ENCODE measurements around the gene BNIP1. TPM values are rescaled to one million over a fixed set of nuclear protein-coding genes. Genes with fewer than 3 reads are reported as not detected.

BNIP1 gene
- total RNA-seq, 1 donor from 2014 or later = 17.4 TPM

DNA sequence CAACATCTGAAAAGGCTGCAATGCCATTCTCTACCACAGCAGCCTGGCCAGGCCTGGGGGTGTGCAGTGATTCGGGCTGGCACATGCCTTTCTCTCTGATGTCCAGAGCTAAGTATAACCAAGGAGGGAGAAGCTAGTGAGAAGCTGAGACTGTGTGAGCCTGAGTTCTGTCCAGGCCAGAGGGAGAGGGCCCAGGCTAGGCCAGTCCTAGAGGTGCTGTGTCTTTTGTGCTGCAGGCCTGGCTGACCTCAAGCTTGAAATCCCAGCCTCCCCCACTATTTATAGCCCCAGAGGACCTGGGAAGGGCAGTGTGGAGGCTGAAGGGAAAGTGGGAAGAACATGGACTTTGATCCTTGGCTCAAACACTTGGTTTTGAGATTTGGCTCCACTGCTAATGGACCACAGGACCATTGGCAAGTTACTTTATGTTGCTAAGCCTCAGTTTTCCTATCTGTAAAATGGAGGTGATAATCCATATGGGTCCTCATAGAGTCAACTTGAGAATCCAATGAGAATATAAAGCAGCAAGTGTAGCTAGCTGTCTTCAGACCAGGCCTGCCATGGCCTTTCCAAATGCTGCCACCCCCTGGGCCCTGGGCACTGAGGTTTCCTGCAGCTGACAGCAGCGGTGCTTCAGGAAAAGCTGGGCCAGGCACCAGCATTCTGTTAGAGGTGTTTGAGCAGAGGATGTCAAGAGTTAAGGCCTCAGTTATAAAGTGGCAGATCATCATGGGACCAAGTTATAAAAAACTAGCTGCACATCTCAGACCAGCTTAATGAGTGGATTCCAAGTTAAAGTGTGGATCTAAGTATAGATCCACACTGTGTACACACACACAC, 21.1 kb downstream of the BNIP1 start:
- H3K36me3 ChIP-seq (ENCODE audit: control insufficient read depth, insufficient read depth, low read length) = peaks cover 5% of the 10 kb centered on the region
- no peak overlapping the region for H3K4me3 ChIP-seq (ENCODE audit: low read depth, low read length)
- DNase-seq (ENCODE audit: low read depth) = no peak
- no peak for FAIRE-seq
- TF ChIP-seq CTCF (IDR thresholded peaks at IDR 0.05; ENCODE audit: insufficient read depth, low read length, severe bottlenecking) = no peak
- no peaks in the 10 kb centered on the region for H3K27me3 ChIP-seq (ENCODE audit: control insufficient read depth, insufficient read depth, low read length)

GRCh38 chr5:173172166-173172565, 27.8 kb downstream of the BNIP1 start:
- no peak overlapping the region for H3K4me3 ChIP-seq (ENCODE audit: low read depth, low read length)
- FAIRE-seq = no peak
- DNase-seq (ENCODE audit: low read depth) = no peak

GRCh38 chr5:173175523-173175922, 31.2 kb downstream of the BNIP1 start:
- Histone ChIP-seq H3K4me3 (ENCODE audit: low read depth, low read length) (no peak overlapping the region), H3K27me3 (ENCODE audit: control insufficient read depth, insufficient read depth, low read length) (no peaks in the 10 kb centered on the region), H3K36me3 (ENCODE audit: control insufficient read depth, insufficient read depth, low read length) (no peaks in the 10 kb centered on the region)
- no peak for TF ChIP-seq CTCF (IDR thresholded peaks at IDR 0.05; ENCODE audit: insufficient read depth, low read length, severe bottlenecking)
- DNase-seq (ENCODE audit: low read depth) = no peak
- no peak for FAIRE-seq

More at GRCh38 chr5:173172166-173172565, 27.8 kb downstream of the BNIP1 start:
- no peak for TF ChIP-seq CTCF (IDR thresholded peaks at IDR 0.05; ENCODE audit: insufficient read depth, low read length, severe bottlenecking)
- Histone ChIP-seq H3K27me3 (ENCODE audit: control insufficient read depth, insufficient read depth, low read length) (no peaks in the 10 kb centered on the region), H3K36me3 (ENCODE audit: control insufficient read depth, insufficient read depth, low read length) (no peaks in the 10 kb centered on the region)

DNA sequence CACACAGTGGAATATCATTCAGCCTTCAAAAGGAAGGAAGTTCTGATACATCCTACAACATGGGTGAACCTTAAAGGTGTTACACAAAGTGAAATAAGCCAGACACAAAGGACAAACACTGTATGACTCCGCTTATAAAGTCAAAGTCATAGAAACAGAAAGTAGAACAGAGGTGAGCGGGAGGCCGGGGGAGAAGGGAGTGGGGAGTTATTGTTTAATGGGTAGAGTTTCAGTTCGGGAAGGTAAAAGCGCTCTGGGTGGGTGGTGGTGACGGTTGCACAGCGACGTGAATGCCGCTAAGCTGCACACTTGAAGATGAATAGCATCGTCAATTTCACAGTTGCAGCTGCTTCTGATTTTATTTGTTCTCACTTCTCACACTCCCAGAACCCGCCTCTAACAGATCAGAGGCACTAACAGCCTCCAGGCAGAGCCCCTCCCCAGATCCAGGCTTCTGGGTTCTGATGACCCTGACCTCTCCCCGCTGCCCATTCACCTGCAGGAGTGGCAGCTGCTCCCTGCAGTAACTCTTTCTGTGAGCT, 34.1 kb downstream of the BNIP1 start:
- no peaks in the 10 kb centered on the region for H3K27me3 ChIP-seq (ENCODE audit: control insufficient read depth, insufficient read depth, low read length)
- TF ChIP-seq CTCF (IDR thresholded peaks at IDR 0.05; ENCODE audit: insufficient read depth, low read length, severe bottlenecking) = no peak
- no peak overlapping the region for H3K4me3 ChIP-seq (ENCODE audit: low read depth, low read length)
- no peaks in the 10 kb centered on the region for H3K36me3 ChIP-seq (ENCODE audit: control insufficient read depth, insufficient read depth, low read length)
- DNase-seq (ENCODE audit: low read depth) (no peak), FAIRE-seq (no peak)

GRCh38 chr5:173180331-173180730, 36.0 kb downstream of the BNIP1 start:
- FAIRE-seq (peak; percentile 64), DNase-seq (ENCODE audit: low read depth) (no peak)
- no peak overlapping the region for H3K4me3 ChIP-seq (ENCODE audit: low read depth, low read length)
- no peak for TF ChIP-seq CTCF (IDR thresholded peaks at IDR 0.05; ENCODE audit: insufficient read depth, low read length, severe bottlenecking)
- H3K36me3 ChIP-seq (ENCODE audit: control insufficient read depth, insufficient read depth, low read length) = no peaks in the 10 kb centered on the region
- H3K27me3 ChIP-seq (ENCODE audit: control insufficient read depth, insufficient read depth, low read length) = no peaks in the 10 kb centered on the region
